ENCODE results near the gene HSPA4. TPM values are rescaled to one million over a fixed set of nuclear protein-coding genes. Genes with fewer than 3 reads are reported as not detected.
"Not testable (repeated sequence)": the region's sequence is repeated elsewhere in the genome, so short reads cannot be mapped to it uniquely, and the experiment has no call there.

Gene HSPA4
- total RNA-seq, 1 experiment from 2014 or later: 237 TPM

GRCh38 chr5:133081703-133082102 lies 29.9 kb downstream of the HSPA4 start:
- no peak overlapping the region for H3K4me3 ChIP-seq (ENCODE audit: low read depth, low read length)
- H3K27me3 ChIP-seq (replicated peaks; ENCODE audit: control insufficient read depth, insufficient read depth, low read length): no peaks in the 10 kb centered on the region
- H3K36me3 ChIP-seq (ENCODE audit: control insufficient read depth, insufficient read depth, low read length): no peaks in the 10 kb centered on the region; the same call in none of the 2 replicates
- DNase-seq: no peak
- POLR2A ChIA-PET: no interaction called here
- no peaks in the 10 kb centered on the region for H3K27me3 Mint-ChIP-seq (ENCODE audit: insufficient read depth, unreplicated experiment)
- H3K36me3 Mint-ChIP-seq (ENCODE audit: insufficient read depth, unreplicated experiment): peaks cover 71% of the 10 kb centered on the region
- H3K4me1 ChIP-seq: peaks cover 2% of the 10 kb centered on the region; the same call in 1 of the 2 replicates
- CTCF ChIA-PET: no interaction called here
- no peaks in the 10 kb centered on the region for H3K9me3 Mint-ChIP-seq (ENCODE audit: unreplicated experiment)
- BruUV-seq (replicated peaks): no TSS peak
- peaks cover 14% of the 10 kb centered on the region for H3K4me1 Mint-ChIP-seq (ENCODE audit: low read depth, unreplicated experiment)
- TF ChIP-seq CTCF (IDR thresholded peaks at IDR 0.05; ENCODE audit: insufficient read depth in 1 of 2, low read depth in 1 of 2, low read length in 1 of 2, severe bottlenecking in 1 of 2, unreplicated experiment in 1 of 2): no peak
- no peak overlapping the region for H3K27ac Mint-ChIP-seq (ENCODE audit: unreplicated experiment)
- intact Hi-C loops (cut with micrococcal nuclease; ENCODE audit: unreplicated experiment): no loop called here
- no peaks in the 10 kb centered on the region for H3K9me3 ChIP-seq
- no peak overlapping the region for H3K4me3 Mint-ChIP-seq (ENCODE audit: unreplicated experiment)

GRCh38 chr5:133082128-133082527 lies 30.3 kb downstream of the HSPA4 start:
- CTCF ChIA-PET: no interaction called here
- Histone ChIP-seq H3K4me1 (no peaks in the 10 kb centered on the region), H3K9me3 (no peaks in the 10 kb centered on the region), H3K4me3 (ENCODE audit: low read depth, low read length) (no peak overlapping the region), H3K27me3 (replicated peaks; ENCODE audit: control insufficient read depth, insufficient read depth, low read length) (no peaks in the 10 kb centered on the region), H3K36me3 (ENCODE audit: control insufficient read depth, insufficient read depth, low read length) (no peaks in the 10 kb centered on the region; the same call in none of the 2 replicates)
- DNase-seq: no peak
- Mint-ChIP-seq H3K27ac (ENCODE audit: unreplicated experiment) (no peak overlapping the region), H3K36me3 (ENCODE audit: insufficient read depth, unreplicated experiment) (peaks cover 72% of the 10 kb centered on the region), H3K4me1 (ENCODE audit: low read depth, unreplicated experiment) (peaks cover 11% of the 10 kb centered on the region), H3K4me3 (ENCODE audit: unreplicated experiment) (no peak overlapping the region), H3K27me3 (ENCODE audit: insufficient read depth, unreplicated experiment) (no peaks in the 10 kb centered on the region), H3K9me3 (ENCODE audit: unreplicated experiment) (no peaks in the 10 kb centered on the region)
- TF ChIP-seq CTCF (IDR thresholded peaks at IDR 0.05; ENCODE audit: insufficient read depth in 1 of 2, low read depth in 1 of 2, low read length in 1 of 2, severe bottlenecking in 1 of 2, unreplicated experiment in 1 of 2): no peak
- POLR2A ChIA-PET: no interaction called here
- intact Hi-C loops (cut with micrococcal nuclease; ENCODE audit: unreplicated experiment): no loop called here
- BruUV-seq (replicated peaks): no TSS peak

GRCh38 chr5:133083901-133084300 lies 32.1 kb downstream of the HSPA4 start:
- no peak overlapping the region for H3K4me3 ChIP-seq (ENCODE audit: low read depth, low read length)
- H3K36me3 Mint-ChIP-seq (ENCODE audit: insufficient read depth, unreplicated experiment): peaks cover 70% of the 10 kb centered on the region
- BruUV-seq (replicated peaks): no TSS peak

DNA sequence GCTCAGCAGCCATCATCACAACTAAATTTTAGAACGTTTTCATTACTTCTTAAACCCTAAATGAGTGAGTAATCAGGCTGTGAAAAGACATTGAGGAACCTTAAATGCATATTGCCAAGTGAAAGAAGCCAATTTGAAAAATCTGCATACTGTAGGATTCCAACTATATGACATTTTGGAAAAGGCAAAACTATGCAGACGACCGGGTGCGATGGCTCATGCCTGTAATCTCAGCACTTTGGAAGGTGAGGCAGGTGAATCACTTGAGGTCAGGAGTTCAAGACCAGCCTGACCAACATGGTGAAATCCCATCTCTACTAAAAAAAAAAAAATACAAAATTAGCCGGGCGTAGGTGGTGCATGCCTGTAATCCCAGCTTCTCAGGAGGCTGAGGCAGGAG lies 33.4 kb downstream of the HSPA4 start:
- POLR2A ChIA-PET; DNase-seq; H3K27ac Mint-ChIP-seq (ENCODE audit: unreplicated experiment); H3K9me3 Mint-ChIP-seq (ENCODE audit: unreplicated experiment); H3K4me1 ChIP-seq; BruUV-seq (replicated peaks); H3K9me3 ChIP-seq; H3K36me3 ChIP-seq (ENCODE audit: control insufficient read depth, insufficient read depth, low read length); H3K27me3 Mint-ChIP-seq (ENCODE audit: insufficient read depth, unreplicated experiment); H3K4me3 Mint-ChIP-seq (ENCODE audit: unreplicated experiment); H3K4me3 ChIP-seq (ENCODE audit: low read depth, low read length); H3K27me3 ChIP-seq (replicated peaks; ENCODE audit: control insufficient read depth, insufficient read depth, low read length); intact Hi-C loops (cut with micrococcal nuclease; ENCODE audit: unreplicated experiment); CTCF ChIA-PET: not testable (repeated sequence)
- Mint-ChIP-seq H3K4me1 (ENCODE audit: low read depth, unreplicated experiment) (peaks cover 11% of the 10 kb centered on the region), H3K36me3 (ENCODE audit: insufficient read depth, unreplicated experiment) (peaks cover 68% of the 10 kb centered on the region)

More at GRCh38 chr5:133083901-133084300, 32.1 kb downstream of the HSPA4 start:
- no peak for DNase-seq
- CTCF ChIA-PET: no interaction called here
- H3K4me3 Mint-ChIP-seq (ENCODE audit: unreplicated experiment): no peak overlapping the region
- TF ChIP-seq CTCF (IDR thresholded peaks at IDR 0.05; ENCODE audit: insufficient read depth in 1 of 2, low read depth in 1 of 2, low read length in 1 of 2, severe bottlenecking in 1 of 2, unreplicated experiment in 1 of 2): no peak
- H3K27ac Mint-ChIP-seq (ENCODE audit: unreplicated experiment): no peak overlapping the region
- peaks cover 11% of the 10 kb centered on the region for H3K4me1 Mint-ChIP-seq (ENCODE audit: low read depth, unreplicated experiment)
- intact Hi-C loops (cut with micrococcal nuclease; ENCODE audit: unreplicated experiment): no loop called here
- no peaks in the 10 kb centered on the region for H3K27me3 ChIP-seq (replicated peaks; ENCODE audit: control insufficient read depth, insufficient read depth, low read length)
- H3K9me3 ChIP-seq: no peaks in the 10 kb centered on the region
- H3K36me3 ChIP-seq (ENCODE audit: control insufficient read depth, insufficient read depth, low read length): no peaks in the 10 kb centered on the region; the same call in 1 of the 2 replicates
- POLR2A ChIA-PET: no interaction called here
- no peaks in the 10 kb centered on the region for H3K27me3 Mint-ChIP-seq (ENCODE audit: insufficient read depth, unreplicated experiment)
- H3K4me1 ChIP-seq: no peaks in the 10 kb centered on the region
- H3K9me3 Mint-ChIP-seq (ENCODE audit: unreplicated experiment): no peaks in the 10 kb centered on the region

Data from Caco-2 (cell line).